K562 (cell line): Measurements from ENCODE around the gene CLDN5. TPM values are rescaled to one million over a fixed set of nuclear protein-coding genes. Genes with fewer than 3 reads are reported as not detected.

Experiments
- ATF7 ChIP-seq: fragments of 450-650 bp; IDR thresholded peaks from 2 replicates; pipeline ENCODE4 v1.7.1; 2014; ENCODE audit warnings: mild to moderate bottlenecking, moderate library complexity
- COPS2 ChIP-seq: fragments of 450-650 bp; conservative IDR thresholded peaks from 2 replicates; pipeline ENCODE4 v1.6.1; 2016; ENCODE audit warnings: mild to moderate bottlenecking, moderate library complexity
- FUS ChIP-seq: fragments of 200-400 bp; formaldehyde crosslinking; optimal IDR thresholded peaks from 2 replicates; pipeline ENCODE3; 2017; ENCODE audit warnings: low read depth, low read length
- GTF2A2 ChIP-seq: IDR thresholded peaks from 2 replicates; pipeline ENCODE4 v1.6.1; 2016; ENCODE audit warnings: mild to moderate bottlenecking, missing genetic modification characterization, missing compliant biosample characterization
- MTA1 ChIP-seq: fragments of 450-650 bp; IDR thresholded peaks from 2 replicates; pipeline ENCODE4 v1.6.1; 2017; ENCODE audit warnings: borderline replicate concordance
- SP1 ChIP-seq: sonication (generic); formaldehyde crosslinking; IDR thresholded peaks from 2 replicates; pipeline ENCODE4 v1.8.1; 2022; ENCODE audit warnings: mild to moderate bottlenecking, missing genetic modification reagents
- SREBF1 ChIP-seq: fragments of 150-350 bp; IDR thresholded peaks from 2 replicates; pipeline ENCODE4 v1.6.1; 2014; ENCODE audit warnings: antibody characterized with exemption, low read depth, low read length, borderline replicate concordance
- TBP ChIP-seq: optimal IDR thresholded peaks from 2 replicates; pipeline ENCODE3; 2011; ENCODE audit warnings: low read depth, low read length, improper control_type of control experiment
- ZNF57 ChIP-seq: fragments of 450-650 bp; formaldehyde crosslinking; IDR thresholded peaks from 2 replicates; pipeline ENCODE4 v1.4.0; 2020; ENCODE audit warnings: mild to moderate bottlenecking, moderate library complexity
- ZNF79 ChIP-seq: fragments of 250-450 bp; sonication (Bioruptor Pico); IDR thresholded peaks from 2 replicates; pipeline ENCODE4 v1.4.0; 2020; ENCODE audit warnings: low read depth, mild to moderate bottlenecking, moderate library complexity
- polyA plus RNA-seq, 8 experiments: library from polyadenylated mRNA; depleted of rRNA in 4 of 8; stranded (reverse) in 5 of 8; unstranded in 3 of 8; fragments of >200 nt; fragmentation: Nextera tagmentation in 2 of 8; fragmentation: Illumina TruSeq in 1 of 8; extraction: Ambion mirVana in 2 of 8; extraction: Trizol in 1 of 8; gene quantifications; 2 replicates each; pipeline versions ENCODE4 v1.2.1 to v1.2.3, GENCODE V29; 2011 to 2014; ENCODE audit warnings: inconsistent platforms in 1 of 8, missing spikeins in 1 of 8
- total RNA-seq, 7 experiments: library from RNA; depleted of rRNA in 6 of 7; stranded (reverse); fragments of >200 nt in 6 of 7; fragmentation: Illumina TruSeq in 2 of 7; extraction: Trizol in 2 of 7; gene quantifications; 2 replicates each; pipeline versions ENCODE4 v1.2.1 to v1.2.3, GENCODE V29; 2011 to 2021; ENCODE audit warnings: low replicate concordance in 1 of 7
- TF ChIP-seq, protein P1 (sequence below): fragments of 450-650 bp; IDR thresholded peaks from 2 replicates; pipeline ENCODE4 v1.6.1; 2018; ENCODE audit warnings: mild to moderate bottlenecking, low read depth; ENCODE audit not compliant: partially characterized antibody
- TF ChIP-seq, protein P2 (sequence below): fragments of 450-650 bp; formaldehyde crosslinking; IDR thresholded peaks from 2 replicates; pipeline ENCODE4 v1.4.0; 2022; ENCODE audit warnings: missing genetic modification characterization
- TF ChIP-seq, protein P3 (sequence below): fragments of 450-650 bp; IDR thresholded peaks from 2 replicates; pipeline ENCODE4 v1.7.1; 2018; ENCODE audit warnings: mild to moderate bottlenecking, low read depth; ENCODE audit not compliant: partially characterized antibody
- TF ChIP-seq, protein P4 (sequence below): IDR thresholded peaks from 2 replicates; pipeline ENCODE4 v1.6.1; 2012; ENCODE audit warnings: low read depth, low read length, improper control_type of control experiment, borderline replicate concordance
- TF ChIP-seq, protein P5 (sequence below): fragments of 250-450 bp; sonication (Bioruptor Pico); IDR thresholded peaks from 2 replicates; pipeline ENCODE4 v1.9.0; 2021; ENCODE audit warnings: mild to moderate bottlenecking
- TF ChIP-seq, protein P6 (sequence below): IDR thresholded peaks from 2 replicates; pipeline ENCODE4 v1.6.1; 2011; ENCODE audit not compliant: insufficient read length; ENCODE audit errors: extremely low read depth
- TF ChIP-seq, protein P7 (sequence below): sonication (generic); formaldehyde crosslinking; IDR thresholded peaks from 2 replicates; pipeline ENCODE4 v1.8.0; 2022; ENCODE audit warnings: mild to moderate bottlenecking, missing genetic modification reagents

Gene CLDN5
- total and polyA plus RNA-seq, 9 of the 15 experiments (the other 6 are each of a cell fraction or from before 2014, with no cell fraction given): 0.20 TPM; not detected in 8

DNA sequence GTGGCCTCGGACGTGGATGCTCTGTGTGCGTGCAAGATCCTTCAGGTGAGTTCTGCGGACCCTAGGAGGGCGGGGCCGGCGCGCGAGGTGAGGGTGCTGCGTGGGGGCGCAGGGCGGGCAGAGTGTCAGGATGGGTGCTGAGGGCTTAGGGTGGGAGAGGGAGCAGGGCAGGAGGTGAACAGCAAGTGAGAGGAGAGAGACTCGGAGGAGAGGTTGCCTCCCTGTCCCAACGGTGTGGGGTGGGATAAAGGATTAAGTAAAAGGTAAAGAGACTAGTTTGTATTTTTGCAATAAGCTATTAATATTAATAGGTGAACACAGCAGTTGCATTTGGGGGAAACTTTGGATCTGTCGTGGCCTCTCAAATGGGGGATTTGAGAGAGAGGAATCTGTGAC, 44.0 kb downstream of the CLDN5 start (continued):
- TF ChIP-seq, protein P1, sequence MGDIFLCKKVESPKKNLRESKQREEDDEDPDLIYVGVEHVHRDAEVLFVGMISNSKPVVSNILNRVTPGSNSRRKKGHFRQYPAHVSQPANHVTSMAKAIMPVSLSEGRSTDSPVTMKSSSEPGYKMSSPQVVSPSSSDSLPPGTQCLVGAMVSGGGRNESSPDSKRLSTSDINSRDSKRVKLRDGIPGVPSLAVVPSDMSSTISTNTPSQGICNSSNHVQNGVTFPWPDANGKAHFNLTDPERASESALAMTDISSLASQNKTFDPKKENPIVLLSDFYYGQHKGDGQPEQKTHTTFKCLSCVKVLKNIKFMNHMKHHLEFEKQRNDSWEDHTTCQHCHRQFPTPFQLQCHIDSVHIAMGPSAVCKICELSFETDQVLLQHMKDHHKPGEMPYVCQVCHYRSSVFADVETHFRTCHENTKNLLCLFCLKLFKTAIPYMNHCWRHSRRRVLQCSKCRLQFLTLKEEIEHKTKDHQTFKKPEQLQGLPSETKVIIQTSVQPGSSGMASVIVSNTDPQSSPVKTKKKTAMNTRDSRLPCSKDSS: no peak
- TF ChIP-seq ZNF79 (CRISPR knock-in tag) (no peak), ZNF57 (CRISPR knock-in tag) (no peak; the same call in 1 of the 2 replicates), GTF2A2 (tag) (no peak), SREBF1 (no peak), FUS (no peak), SP1 (CRISPR knock-in tag) (no peak), ATF7 (no peak), COPS2 (no peak), MTA1 (no peak), TBP (no peak)
- TF ChIP-seq, protein P2, sequence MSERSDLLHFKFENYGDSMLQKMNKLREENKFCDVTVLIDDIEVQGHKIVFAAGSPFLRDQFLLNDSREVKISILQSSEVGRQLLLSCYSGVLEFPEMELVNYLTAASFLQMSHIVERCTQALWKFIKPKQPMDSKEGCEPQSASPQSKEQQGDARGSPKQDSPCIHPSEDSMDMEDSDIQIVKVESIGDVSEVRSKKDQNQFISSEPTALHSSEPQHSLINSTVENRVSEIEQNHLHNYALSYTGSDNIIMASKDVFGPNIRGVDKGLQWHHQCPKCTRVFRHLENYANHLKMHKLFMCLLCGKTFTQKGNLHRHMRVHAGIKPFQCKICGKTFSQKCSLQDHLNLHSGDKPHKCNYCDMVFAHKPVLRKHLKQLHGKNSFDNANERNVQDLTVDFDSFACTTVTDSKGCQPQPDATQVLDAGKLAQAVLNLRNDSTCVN (CRISPR knock-in tag): peak; percentile 95
- TF ChIP-seq, protein P3, sequence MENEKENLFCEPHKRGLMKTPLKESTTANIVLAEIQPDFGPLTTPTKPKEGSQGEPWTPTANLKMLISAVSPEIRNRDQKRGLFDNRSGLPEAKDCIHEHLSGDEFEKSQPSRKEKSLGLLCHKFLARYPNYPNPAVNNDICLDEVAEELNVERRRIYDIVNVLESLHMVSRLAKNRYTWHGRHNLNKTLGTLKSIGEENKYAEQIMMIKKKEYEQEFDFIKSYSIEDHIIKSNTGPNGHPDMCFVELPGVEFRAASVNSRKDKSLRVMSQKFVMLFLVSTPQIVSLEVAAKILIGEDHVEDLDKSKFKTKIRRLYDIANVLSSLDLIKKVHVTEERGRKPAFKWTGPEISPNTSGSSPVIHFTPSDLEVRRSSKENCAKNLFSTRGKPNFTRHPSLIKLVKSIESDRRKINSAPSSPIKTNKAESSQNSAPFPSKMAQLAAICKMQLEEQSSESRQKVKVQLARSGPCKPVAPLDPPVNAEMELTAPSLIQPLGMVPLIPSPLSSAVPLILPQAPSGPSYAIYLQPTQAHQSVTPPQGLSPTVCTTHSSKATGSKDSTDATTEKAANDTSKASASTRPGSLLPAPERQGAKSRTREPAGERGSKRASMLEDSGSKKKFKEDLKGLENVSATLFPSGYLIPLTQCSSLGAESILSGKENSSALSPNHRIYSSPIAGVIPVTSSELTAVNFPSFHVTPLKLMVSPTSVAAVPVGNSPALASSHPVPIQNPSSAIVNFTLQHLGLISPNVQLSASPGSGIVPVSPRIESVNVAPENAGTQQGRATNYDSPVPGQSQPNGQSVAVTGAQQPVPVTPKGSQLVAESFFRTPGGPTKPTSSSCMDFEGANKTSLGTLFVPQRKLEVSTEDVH: no peak
- TF ChIP-seq, protein P4, sequence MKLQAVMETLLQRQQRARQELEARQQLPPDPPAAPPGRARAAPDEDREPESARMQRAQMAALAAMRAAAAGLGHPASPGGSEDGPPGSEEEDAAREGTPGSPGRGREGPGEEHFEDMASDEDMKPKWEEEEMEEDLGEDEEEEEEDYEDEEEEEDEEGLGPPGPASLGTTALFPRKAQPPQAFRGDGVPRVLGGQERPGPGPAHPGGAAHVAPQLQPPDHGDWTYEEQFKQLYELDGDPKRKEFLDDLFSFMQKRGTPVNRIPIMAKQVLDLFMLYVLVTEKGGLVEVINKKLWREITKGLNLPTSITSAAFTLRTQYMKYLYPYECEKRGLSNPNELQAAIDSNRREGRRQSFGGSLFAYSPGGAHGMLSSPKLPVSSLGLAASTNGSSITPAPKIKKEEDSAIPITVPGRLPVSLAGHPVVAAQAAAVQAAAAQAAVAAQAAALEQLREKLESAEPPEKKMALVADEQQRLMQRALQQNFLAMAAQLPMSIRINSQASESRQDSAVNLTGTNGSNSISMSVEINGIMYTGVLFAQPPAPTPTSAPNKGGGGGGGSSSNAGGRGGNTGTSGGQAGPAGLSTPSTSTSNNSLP: peak; percentile 0; the same call in 1 of the 2 replicates
- TF ChIP-seq, protein P5, sequence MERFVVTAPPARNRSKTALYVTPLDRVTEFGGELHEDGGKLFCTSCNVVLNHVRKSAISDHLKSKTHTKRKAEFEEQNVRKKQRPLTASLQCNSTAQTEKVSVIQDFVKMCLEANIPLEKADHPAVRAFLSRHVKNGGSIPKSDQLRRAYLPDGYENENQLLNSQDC (CRISPR knock-in tag): peak; percentile 2; the same call in 1 of the 2 replicates
- TF ChIP-seq, protein P6, sequence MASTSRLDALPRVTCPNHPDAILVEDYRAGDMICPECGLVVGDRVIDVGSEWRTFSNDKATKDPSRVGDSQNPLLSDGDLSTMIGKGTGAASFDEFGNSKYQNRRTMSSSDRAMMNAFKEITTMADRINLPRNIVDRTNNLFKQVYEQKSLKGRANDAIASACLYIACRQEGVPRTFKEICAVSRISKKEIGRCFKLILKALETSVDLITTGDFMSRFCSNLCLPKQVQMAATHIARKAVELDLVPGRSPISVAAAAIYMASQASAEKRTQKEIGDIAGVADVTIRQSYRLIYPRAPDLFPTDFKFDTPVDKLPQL: no peak
- TF ChIP-seq, protein P7, sequence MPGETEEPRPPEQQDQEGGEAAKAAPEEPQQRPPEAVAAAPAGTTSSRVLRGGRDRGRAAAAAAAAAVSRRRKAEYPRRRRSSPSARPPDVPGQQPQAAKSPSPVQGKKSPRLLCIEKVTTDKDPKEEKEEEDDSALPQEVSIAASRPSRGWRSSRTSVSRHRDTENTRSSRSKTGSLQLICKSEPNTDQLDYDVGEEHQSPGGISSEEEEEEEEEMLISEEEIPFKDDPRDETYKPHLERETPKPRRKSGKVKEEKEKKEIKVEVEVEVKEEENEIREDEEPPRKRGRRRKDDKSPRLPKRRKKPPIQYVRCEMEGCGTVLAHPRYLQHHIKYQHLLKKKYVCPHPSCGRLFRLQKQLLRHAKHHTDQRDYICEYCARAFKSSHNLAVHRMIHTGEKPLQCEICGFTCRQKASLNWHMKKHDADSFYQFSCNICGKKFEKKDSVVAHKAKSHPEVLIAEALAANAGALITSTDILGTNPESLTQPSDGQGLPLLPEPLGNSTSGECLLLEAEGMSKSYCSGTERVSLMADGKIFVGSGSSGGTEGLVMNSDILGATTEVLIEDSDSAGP (CRISPR knock-in tag): no peak
